ENCODE data around the gene SACM1L. TPM values are rescaled to one million over a fixed set of nuclear protein-coding genes. Genes with fewer than 3 reads are reported as not detected.

The SACM1L gene
- total RNA-seq, 4 donors from 2014 or later, result 7.7 to 28.7 (median 9.1) TPM

DNA sequence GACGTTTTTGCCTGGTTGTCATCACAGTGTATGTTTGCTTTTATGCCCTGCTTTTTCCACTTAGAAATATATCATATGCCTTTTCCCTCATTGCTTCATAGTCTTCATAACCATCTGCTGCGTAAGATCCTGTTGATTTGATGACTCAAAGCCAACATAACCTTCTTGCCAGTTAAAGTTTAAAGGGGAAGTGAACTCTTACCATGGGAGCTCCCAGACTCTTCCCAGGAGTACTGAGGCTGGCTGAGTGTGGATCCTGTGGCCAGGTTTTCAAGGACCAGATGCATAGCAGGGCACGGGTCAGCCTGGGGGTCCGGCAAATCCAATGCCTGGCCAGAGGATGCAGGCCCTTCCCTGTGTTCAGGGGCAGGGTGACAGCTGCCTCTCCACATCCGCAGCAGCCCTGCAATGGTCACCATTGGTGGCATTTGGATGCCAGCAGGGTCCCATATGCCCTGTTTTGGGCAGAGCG is 42.0 kb upstream of the SACM1L start:
- no peaks in the 10 kb centered on the region for H3K27me3 ChIP-seq
- no peaks in the 10 kb centered on the region for H3K36me3 ChIP-seq
- TF ChIP-seq POLR2A (IDR thresholded peaks at IDR 0.05), result no peak
- TF ChIP-seq, protein P1, sequence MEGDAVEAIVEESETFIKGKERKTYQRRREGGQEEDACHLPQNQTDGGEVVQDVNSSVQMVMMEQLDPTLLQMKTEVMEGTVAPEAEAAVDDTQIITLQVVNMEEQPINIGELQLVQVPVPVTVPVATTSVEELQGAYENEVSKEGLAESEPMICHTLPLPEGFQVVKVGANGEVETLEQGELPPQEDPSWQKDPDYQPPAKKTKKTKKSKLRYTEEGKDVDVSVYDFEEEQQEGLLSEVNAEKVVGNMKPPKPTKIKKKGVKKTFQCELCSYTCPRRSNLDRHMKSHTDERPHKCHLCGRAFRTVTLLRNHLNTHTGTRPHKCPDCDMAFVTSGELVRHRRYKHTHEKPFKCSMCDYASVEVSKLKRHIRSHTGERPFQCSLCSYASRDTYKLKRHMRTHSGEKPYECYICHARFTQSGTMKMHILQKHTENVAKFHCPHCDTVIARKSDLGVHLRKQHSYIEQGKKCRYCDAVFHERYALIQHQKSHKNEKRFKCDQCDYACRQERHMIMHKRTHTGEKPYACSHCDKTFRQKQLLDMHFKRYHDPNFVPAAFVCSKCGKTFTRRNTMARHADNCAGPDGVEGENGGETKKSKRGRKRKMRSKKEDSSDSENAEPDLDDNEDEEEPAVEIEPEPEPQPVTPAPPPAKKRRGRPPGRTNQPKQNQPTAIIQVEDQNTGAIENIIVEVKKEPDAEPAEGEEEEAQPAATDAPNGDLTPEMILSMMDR (IDR thresholded peaks at IDR 0.05 in 4 of 5, conservative IDR thresholded peaks at IDR 0.05 in 1 of 5), result no peak
- peak overlapping the region; percentile 74 to 80 (median 77) for H3K27ac ChIP-seq
- intact Hi-C loops (cut with DNase I; ENCODE audit: low total_unique reads) (loop anchor here (2.0 kb wide), 1 partner anchor 40 kb away; no protein-coding TSS in a partner anchor), in situ Hi-C loops (cut with MboI; ENCODE audit: low sequenced_read_pairs in 4 of 4) (no loop called here)
- ATAC-seq, result peak; percentile 94 to 96
- no peak for DNase-seq
- H3K4me1 ChIP-seq, result peaks cover 35 to 53% of the 10 kb centered on the region in 2 donors
- H3K9me3 ChIP-seq, result no peaks in the 10 kb centered on the region
- no peak overlapping the region for H3K4me3 ChIP-seq

DNA sequence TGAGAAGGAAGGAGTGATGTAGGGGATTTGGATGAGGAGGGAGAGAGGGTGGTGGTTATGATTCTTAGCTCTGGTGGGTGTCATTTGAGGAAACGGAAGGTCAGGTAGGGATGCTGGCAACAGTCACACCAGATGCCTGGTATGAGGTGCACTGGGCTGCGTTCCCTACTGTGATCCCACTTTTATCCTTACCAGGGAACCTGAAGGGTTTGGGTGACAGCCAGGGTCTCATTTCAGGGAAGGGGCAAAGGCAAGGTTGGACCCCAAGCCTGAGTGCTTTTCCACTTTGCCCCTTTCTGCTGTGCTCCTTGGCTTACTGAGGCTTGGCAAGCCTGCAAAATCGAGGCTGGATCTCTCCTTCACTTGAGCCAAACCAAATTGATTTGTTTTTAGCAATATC is 36.0 kb upstream of the SACM1L start:
- Histone ChIP-seq H3K27me3 (no peaks in the 10 kb centered on the region), H3K4me3 (no peak overlapping the region), H3K27ac (peak overlapping the region; percentile 71 to 82 (median 78)), H3K9me3 (no peaks in the 10 kb centered on the region), H3K36me3 (no peaks in the 10 kb centered on the region), H3K4me1 (peaks cover 41 to 44% of the 10 kb centered on the region in 2 donors)
- no peak for ATAC-seq
- intact Hi-C loops (cut with DNase I; ENCODE audit: low total_unique reads), result no loop called here
- TF ChIP-seq, protein P1 (IDR thresholded peaks at IDR 0.05 in 4 of 5, conservative IDR thresholded peaks at IDR 0.05 in 1 of 5), result no peak
- no peak for TF ChIP-seq POLR2A (IDR thresholded peaks at IDR 0.05)
- no peak for DNase-seq
- in situ Hi-C loops (cut with MboI; ENCODE audit: low sequenced_read_pairs in 4 of 4), result loop anchor here (5.0 to 25.0 kb wide), 4 partner anchors 51 to 616 kb away; partner anchors contain the start of genes CLEC3B (in 4 of the 4) and LIMD1 (in 1 of the 4)

DNA sequence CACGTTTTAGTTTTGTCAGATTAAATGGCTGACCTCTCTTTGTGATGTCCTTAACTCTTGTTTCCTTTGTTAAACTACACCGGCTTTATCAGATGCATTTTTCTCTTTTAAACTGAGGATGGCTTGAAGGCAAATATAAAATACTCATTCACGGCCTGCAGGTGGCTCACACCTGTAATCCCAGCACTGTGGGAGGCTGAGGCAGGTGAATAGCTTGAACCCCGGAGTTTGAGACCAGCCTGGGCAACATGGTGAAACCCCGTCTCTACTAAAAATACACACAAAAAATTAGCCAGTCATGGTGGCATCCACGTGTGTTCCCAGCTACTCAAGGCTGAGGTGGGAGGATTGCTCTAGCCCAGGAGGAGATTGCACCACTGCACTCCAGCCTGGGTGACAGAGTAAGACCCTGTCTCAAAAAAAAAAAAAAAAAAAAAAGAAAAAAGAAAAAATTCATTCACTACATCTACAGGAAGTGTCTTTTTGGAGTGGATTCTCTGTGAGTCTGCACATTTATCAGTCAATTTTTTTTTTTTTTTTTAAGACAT is 34.7 kb upstream of the SACM1L start:
- H3K27me3 ChIP-seq, result no peaks in the 10 kb centered on the region
- intact Hi-C loops (cut with DNase I; ENCODE audit: low total_unique reads), result no loop called here
- no peaks in the 10 kb centered on the region for H3K36me3 ChIP-seq
- H3K27ac ChIP-seq, result peak overlapping the region; percentile 71 to 82 (median 78)
- DNase-seq (peak in 1 of 2 donors; percentile 77), ATAC-seq (peak; percentile 66 to 76)
- no peak for TF ChIP-seq POLR2A (IDR thresholded peaks at IDR 0.05)
- TF ChIP-seq, protein P1 (IDR thresholded peaks at IDR 0.05 in 4 of 5, conservative IDR thresholded peaks at IDR 0.05 in 1 of 5), result no peak
- H3K4me1 ChIP-seq, result peaks cover 41 to 44% of the 10 kb centered on the region in 2 donors
- in situ Hi-C loops (cut with MboI; ENCODE audit: low sequenced_read_pairs in 4 of 4), result loop anchor here (5.0 to 25.0 kb wide), 4 partner anchors 52 to 617 kb away; partner anchors contain the start of genes CLEC3B (in 4 of the 4) and LIMD1 (in 1 of the 4)
- H3K9me3 ChIP-seq, result no peaks in the 10 kb centered on the region
- H3K4me3 ChIP-seq, result no peak overlapping the region

DNA sequence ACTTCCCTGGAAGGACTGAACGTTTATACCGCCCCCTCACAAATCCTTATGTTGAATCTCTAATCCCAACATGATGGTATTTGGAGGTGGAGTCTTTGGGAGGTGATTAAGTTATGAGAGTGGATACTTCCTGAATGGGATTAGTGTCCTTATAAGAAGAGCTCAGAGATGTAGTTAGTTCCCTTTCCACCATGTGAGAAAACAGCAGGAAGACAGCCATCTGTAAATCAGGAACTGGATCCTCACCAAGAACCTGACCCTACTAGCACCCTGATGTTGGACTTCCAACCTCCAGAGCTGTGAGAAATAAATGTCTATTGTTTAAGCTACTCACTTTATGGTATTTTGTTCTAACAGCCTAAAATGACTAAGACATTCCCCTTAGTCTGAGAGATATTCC is 33.3 kb upstream of the SACM1L start:
- H3K4me1 ChIP-seq, result peaks cover 44 to 48% of the 10 kb centered on the region in 2 donors
- no peak for ATAC-seq

More for the DNA sequence above, 33.3 kb upstream of the SACM1L start:
- TF ChIP-seq, protein P1 (IDR thresholded peaks at IDR 0.05 in 4 of 5, conservative IDR thresholded peaks at IDR 0.05 in 1 of 5), result no peak
- TF ChIP-seq POLR2A (IDR thresholded peaks at IDR 0.05), result no peak
- in situ Hi-C loops (cut with MboI; ENCODE audit: low sequenced_read_pairs in 4 of 4), result loop anchor here (5.0 to 25.0 kb wide), 5 partner anchors 61 to 619 kb away; partner anchors contain the start of genes CLEC3B (in 4 of the 4) and LIMD1 (in 2 of the 4)
- no peak for DNase-seq
- no peaks in the 10 kb centered on the region for H3K36me3 ChIP-seq
- no peaks in the 10 kb centered on the region for H3K9me3 ChIP-seq
- H3K4me3 ChIP-seq, result no peak overlapping the region
- H3K27ac ChIP-seq, result peak overlapping the region; percentile 71 to 82 (median 78)
- intact Hi-C loops (cut with DNase I; ENCODE audit: low total_unique reads), result loop anchor here (1.0 kb wide), 2 partner anchors 63 to 145 kb away; no protein-coding TSS in a partner anchor
- no peaks in the 10 kb centered on the region for H3K27me3 ChIP-seq
